ENCODE results near the gene GTF2A1.

GTF2A1 gene

GRCh38 chr14:81220830-81221578, at the start of gene GTF2A1:
TSS of gene GTF2A1 (minus strand) at chr14:81220959. CDS start at chr14:81220518, 441 bp downstream.
- H3K4me3 ChIP-seq (replicated peaks in 1 of 2; ENCODE audit: low read depth in 2 of 2, low read length in 2 of 2): peak within 1 kb of the TSS; percentile 78 to 80
- TF ChIP-seq CTCF (IDR thresholded peaks at IDR 0.05; ENCODE audit: low read depth, low read length): no peak
- DNase-seq (ENCODE audit: low read depth in 2 of 2): peak; percentile 96 to 98

GRCh38 chr14:81269979-81270375, 49.2 kb upstream of the GTF2A1 start:
- TF ChIP-seq CTCF (IDR thresholded peaks at IDR 0.05; ENCODE audit: low read depth, low read length): no peak
- no peak overlapping the region for H3K4me3 ChIP-seq (replicated peaks in 1 of 2; ENCODE audit: low read depth in 2 of 2, low read length in 2 of 2)
- DNase-seq (ENCODE audit: low read depth in 2 of 2): no peak

- H3K4me3 ChIP-seq (replicated peaks in 1 of 2; ENCODE audit: low read depth in 2 of 2, low read length in 2 of 2): no peak overlapping the region
- DNase-seq (ENCODE audit: low read depth in 2 of 2): peak; percentile 78 to 82
Measured at GRCh38 chr14:81269100-81269978, 48.6 kb upstream of the GTF2A1 start.

GRCh38 chr14:81268016-81268416, 47.3 kb upstream of the GTF2A1 start:
- peak in 1 of 2 donors; percentile 2 for DNase-seq (ENCODE audit: low read depth in 2 of 2)
- no peak overlapping the region for H3K4me3 ChIP-seq (replicated peaks in 1 of 2; ENCODE audit: low read depth in 2 of 2, low read length in 2 of 2)

More at GRCh38 chr14:81269100-81269978, 48.6 kb upstream of the GTF2A1 start:
- peak; percentile 71 for TF ChIP-seq CTCF (IDR thresholded peaks at IDR 0.05; ENCODE audit: low read depth, low read length)

GRCh38 chr14:81265636-81266169, 44.9 kb upstream of the GTF2A1 start:
- DNase-seq (ENCODE audit: low read depth in 2 of 2): no peak
- no peak overlapping the region for H3K4me3 ChIP-seq (replicated peaks in 1 of 2; ENCODE audit: low read depth in 2 of 2, low read length in 2 of 2)
- no peak for TF ChIP-seq CTCF (IDR thresholded peaks at IDR 0.05; ENCODE audit: low read depth, low read length)

More at GRCh38 chr14:81268016-81268416, 47.3 kb upstream of the GTF2A1 start:
- no peak for TF ChIP-seq CTCF (IDR thresholded peaks at IDR 0.05; ENCODE audit: low read depth, low read length)

GRCh38 chr14:81264671-81265070, 43.9 kb upstream of the GTF2A1 start:
- no peak overlapping the region for H3K4me3 ChIP-seq (replicated peaks in 1 of 2; ENCODE audit: low read depth in 2 of 2, low read length in 2 of 2)
- no peak for DNase-seq (ENCODE audit: low read depth in 2 of 2)
- TF ChIP-seq CTCF (IDR thresholded peaks at IDR 0.05; ENCODE audit: low read depth, low read length): no peak
